NCI-H345 treated with DMSO at 0.1 percent for 48 hours (cell line): ENCODE data around the gene DUS2.
"Not testable (repeated sequence)": the region's sequence is repeated elsewhere in the genome, so short reads cannot be mapped to it uniquely, and the experiment has no call there.

Source experiments
- DNase-seq: peaks from one replicate; lab custom pipeline; 2025; ENCODE audit not compliant: unreplicated experiment; lab: John Stamatoyannopoulos, UW

Gene DUS2

DNA sequence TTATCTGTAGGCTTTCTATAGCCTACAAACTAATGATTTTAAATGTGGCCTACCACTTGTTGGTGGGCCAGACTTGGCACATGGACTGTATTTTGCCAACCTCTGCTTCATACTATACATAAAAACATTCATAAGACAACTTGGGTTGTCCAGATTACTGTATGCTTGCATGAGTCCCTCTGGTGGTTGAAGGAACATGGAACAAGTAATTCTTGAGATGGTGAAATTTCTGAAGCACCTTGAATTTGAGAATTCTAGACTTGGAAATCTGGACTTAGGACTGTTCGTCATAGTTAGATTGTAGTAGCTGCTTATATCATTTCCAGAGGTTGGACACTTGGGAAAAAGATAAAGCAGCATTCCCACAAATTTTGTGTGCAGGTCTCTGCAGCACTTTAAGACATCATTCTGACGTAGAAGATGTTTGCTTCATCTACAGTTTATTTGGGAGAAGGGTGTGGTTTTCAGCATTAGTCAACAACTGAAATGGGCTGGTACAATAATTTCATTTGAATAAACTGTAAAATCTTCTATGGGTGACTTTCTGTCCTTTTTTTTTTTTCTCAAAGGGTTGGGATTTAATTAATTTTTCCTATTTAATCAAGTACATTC is 93.3 kb downstream of the DUS2 start:
- DNase-seq, result no peak

DNA sequence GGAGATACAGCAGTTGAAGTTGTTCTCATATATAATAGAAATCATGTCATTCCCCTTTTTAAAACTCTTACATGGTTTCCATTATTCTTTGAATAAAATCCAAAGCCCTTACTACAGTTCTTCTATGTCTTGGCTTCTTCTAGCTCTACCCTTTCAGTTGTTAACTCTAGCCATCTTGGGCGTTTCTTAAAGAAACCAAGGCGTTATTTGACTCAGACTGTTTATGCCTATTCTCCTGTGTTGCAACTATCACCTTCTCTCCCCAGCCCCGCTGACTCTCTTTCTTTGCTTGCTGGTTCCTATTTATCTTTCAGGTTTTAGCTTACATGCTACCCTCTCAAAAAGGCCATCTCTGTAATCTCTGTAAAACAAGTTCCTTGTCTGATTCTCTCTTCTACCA is 94.8 kb downstream of the DUS2 start:
- DNase-seq, result no peak

DNA sequence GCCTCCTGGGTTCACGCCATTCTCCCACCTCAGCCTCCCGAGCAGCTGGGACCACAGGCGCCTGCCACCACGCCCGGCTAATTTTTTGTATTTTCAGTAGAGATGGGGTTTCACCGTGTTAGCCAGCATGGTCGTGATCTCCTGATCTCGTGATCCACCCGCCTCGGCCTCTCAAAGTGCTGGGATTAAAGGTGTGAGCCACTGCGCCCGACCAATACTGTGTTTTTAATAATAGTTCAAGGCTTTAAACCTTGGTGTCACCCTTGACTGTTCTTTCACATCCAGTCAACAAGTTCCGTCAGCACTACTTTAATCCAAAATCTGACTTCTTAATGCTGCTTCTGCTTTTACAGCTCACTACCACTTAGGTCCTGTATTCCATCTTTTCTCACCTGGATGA is 95.9 kb downstream of the DUS2 start:
- not testable (repeated sequence) for DNase-seq

- not testable (repeated sequence) for DNase-seq
Measured at GRCh38 chr16:68120496-68120895, 97.4 kb downstream of the DUS2 start.

DNA sequence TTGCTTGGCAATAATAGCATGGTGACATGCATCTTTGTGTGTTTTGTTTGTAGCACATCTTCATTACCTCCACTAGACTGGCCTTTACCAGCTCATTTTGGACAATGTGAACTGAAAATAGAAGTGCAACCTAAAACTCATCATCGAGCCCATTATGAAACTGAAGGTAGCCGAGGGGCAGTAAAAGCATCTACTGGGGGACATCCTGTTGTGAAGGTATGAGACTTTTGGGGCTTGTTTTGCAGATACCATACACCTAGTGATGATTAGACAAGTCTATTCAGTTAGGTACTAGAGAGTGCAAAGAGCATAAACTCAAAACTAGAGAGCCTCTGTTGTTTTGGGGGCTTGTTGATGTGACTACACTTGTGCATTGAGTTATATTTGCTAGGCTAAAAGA is 103.3 kb downstream of the DUS2 start:
- DNase-seq, result no peak

GRCh38 chr16:68128577-68129305 is 105.7 kb downstream of the DUS2 start:
- DNase-seq, result no peak
